Stimulated activated naive B cell treated with anti-CD40 and anti-IgM and Interleukin-4, amounts not matched to agents 10 μg/mL and 1 μg/mL and 100 μg/mL, for 72 hours (primary cell): ENCODE data around the gene IL4I1.
"Not testable (repeated sequence)": the region's sequence is repeated elsewhere in the genome, so short reads cannot be mapped to it uniquely, and the experiment has no call there.

Experiments
- ATAC-seq, 2 donors: fragments of 150-1000 bp; cut with Tn5 transposase; replicated peaks; 2 replicates each; pipeline ENCODE4 v1.10.0; 2021; ENCODE audit warnings: moderate library complexity in 1 of 2
- DNase-seq: peaks from one replicate; pipeline ENCODE4 v3.0.0; 2021
- H3K27ac Mint-ChIP-seq: one replicate; pipeline ENCODE4 v1.8.0; 2022; ENCODE audit warnings: mild to moderate bottlenecking, mixed read lengths
- H3K27me3 Mint-ChIP-seq, 2 donors: one replicate each; pipeline ENCODE4 v1.8.0; 2022; ENCODE audit warnings: mixed read lengths in 2 of 2
- H3K36me3 Mint-ChIP-seq, 2 donors: one replicate each; pipeline ENCODE4 v1.8.0; 2022; ENCODE audit warnings: mixed read lengths in 2 of 2, mild to moderate bottlenecking in 1 of 2
- H3K4me1 Mint-ChIP-seq, 2 donors: one replicate each; pipeline ENCODE4 v1.8.0; 2022; ENCODE audit warnings: mixed read lengths in 2 of 2, mild to moderate bottlenecking in 1 of 2
- H3K4me3 Mint-ChIP-seq, 2 donors: one replicate each; pipeline ENCODE4 v1.8.0; 2022; ENCODE audit warnings: mild to moderate bottlenecking in 2 of 2, mixed read lengths in 2 of 2, moderate library complexity in 1 of 2
- H3K9me3 Mint-ChIP-seq, 2 donors: one replicate each; pipeline ENCODE4 v1.8.0; 2022; ENCODE audit warnings: mixed read lengths in 2 of 2, mild to moderate bottlenecking in 1 of 2

Gene IL4I1

DNA sequence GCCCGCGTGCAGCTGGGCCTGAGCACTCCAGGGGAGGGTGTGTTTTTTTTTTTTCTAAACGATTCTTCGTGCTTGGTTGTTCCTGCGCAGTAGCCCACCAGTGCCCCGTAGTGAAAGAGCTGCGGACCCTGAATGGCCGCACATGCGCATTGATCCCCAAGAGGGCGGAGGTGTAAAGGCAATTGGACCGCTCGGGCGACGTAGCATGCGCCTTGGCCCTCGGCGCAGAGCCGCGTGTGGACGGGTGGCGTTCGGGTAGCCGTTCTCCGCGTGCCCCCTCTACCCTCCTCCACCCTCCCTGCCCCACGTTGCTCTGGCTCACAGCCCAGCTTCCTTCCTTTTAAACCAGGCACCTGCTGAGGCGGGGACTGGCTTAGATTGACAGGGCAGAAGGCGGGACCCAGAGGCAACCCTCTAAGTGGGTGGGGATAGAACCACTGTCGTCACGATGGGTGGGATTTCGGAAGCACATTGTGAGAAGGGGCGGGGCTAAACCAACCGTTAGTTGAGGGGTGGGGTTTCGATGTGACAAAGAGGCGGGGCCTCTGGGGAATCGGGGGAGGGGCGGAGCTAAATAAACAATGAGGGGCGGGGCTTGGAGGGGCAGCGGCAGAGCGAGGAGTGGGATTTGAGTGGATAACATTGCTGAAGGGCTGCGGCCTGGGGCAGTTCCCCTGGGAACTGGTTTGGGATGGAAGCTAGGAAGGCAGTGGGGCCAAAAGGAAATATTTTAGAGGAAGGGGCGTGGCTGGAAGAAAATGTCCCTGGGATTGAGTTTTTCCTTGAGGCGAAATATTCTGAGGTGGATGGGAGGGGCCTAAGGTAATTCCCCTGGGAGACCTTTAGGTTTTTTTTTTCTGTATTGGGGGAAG lies 33.2 kb upstream of the IL4I1 start:
- ATAC-seq = peak; percentile 87 to 93

GRCh38 chr19:49929121-49929610 lies 32.5 kb upstream of the IL4I1 start, which contains the start of the genes ATF5 and NUP62:
Gene ATF5, plus strand, starts transcription at chr19:49929205. Its CDS starts 1,646 bp downstream, at chr19:49930851.
Gene NUP62, minus strand, starts transcription at chr19:49929504. Its CDS starts 19,697 bp downstream, at chr19:49909807.
- peak; percentile 85 for DNase-seq
- peaks cover 51 to 80% of the 10 kb centered on the region in 2 donors for H3K4me1 Mint-ChIP-seq
- H3K4me3 Mint-ChIP-seq = peak within 1 kb of the TSS; percentile 95
- ATAC-seq = peak; percentile 56 to 63
- H3K36me3 Mint-ChIP-seq = peaks cover 75 to 81% of the 10 kb centered on the region in 2 donors
- peaks cover 9 to 17% of the 10 kb centered on the region in 2 donors for H3K9me3 Mint-ChIP-seq
- no peaks in the 10 kb centered on the region for H3K27me3 Mint-ChIP-seq
- H3K27ac Mint-ChIP-seq = peak within 1 kb of the TSS; percentile 96

More for the DNA sequence above, 33.2 kb upstream of the IL4I1 start:
- H3K27me3 Mint-ChIP-seq = no peaks in the 10 kb centered on the region
- peaks cover 68 to 75% of the 10 kb centered on the region in 2 donors for H3K36me3 Mint-ChIP-seq
- peak overlapping the region; percentile 95 for H3K4me3 Mint-ChIP-seq
- peaks cover 45 to 73% of the 10 kb centered on the region in 2 donors for H3K4me1 Mint-ChIP-seq
- peaks cover 9 to 17% of the 10 kb centered on the region in 2 donors for H3K9me3 Mint-ChIP-seq
- peak; percentile 93 for DNase-seq
- H3K27ac Mint-ChIP-seq = peak overlapping the region; percentile 96

GRCh38 chr19:49927526-49928264 lies 31.0 kb upstream of the IL4I1 start:
- Mint-ChIP-seq H3K36me3 (peaks cover 73 to 83% of the 10 kb centered on the region in 2 donors), H3K27me3 (no peaks in the 10 kb centered on the region)

GRCh38 chr19:49926515-49926914 lies 29.8 kb upstream of the IL4I1 start:
- Mint-ChIP-seq H3K4me3 (peak overlapping the region; percentile 67 to 95), H3K9me3 (peaks cover 4 to 7% of the 10 kb centered on the region in 2 donors), H3K36me3 (peaks cover 72 to 83% of the 10 kb centered on the region in 2 donors), H3K27me3 (no peaks in the 10 kb centered on the region), H3K27ac (peak overlapping the region; percentile 25), H3K4me1 (peaks cover 56 to 84% of the 10 kb centered on the region in 2 donors)
- DNase-seq = no peak
- ATAC-seq = no peak

More at GRCh38 chr19:49927526-49928264, 31.0 kb upstream of the IL4I1 start:
- Mint-ChIP-seq H3K27ac (peak overlapping the region; percentile 96), H3K4me3 (peak overlapping the region; percentile 95), H3K4me1 (peaks cover 53 to 83% of the 10 kb centered on the region in 2 donors), H3K9me3 (peaks cover 8 to 12% of the 10 kb centered on the region in 2 donors)
- ATAC-seq (no peak), DNase-seq (no peak)

DNA sequence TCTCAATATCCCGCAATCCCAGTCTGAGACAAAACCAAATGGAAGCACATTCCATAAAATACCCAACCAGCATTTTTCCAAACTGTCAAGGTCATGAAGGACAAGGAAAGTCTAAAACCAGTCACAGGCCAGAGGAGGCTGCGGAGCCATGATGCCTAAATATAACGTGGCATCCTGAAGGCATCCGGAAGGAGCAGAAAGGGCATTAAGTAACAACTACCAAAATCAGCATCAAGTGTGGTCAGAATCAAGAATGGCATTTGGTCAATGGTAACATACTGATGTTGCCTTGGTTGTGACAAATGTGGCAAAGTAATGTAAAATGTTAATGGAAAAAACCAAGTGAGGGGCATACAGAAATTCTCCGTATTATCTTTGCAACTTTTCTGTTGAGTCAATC lies 28.8 kb upstream of the IL4I1 start:
- no peaks in the 10 kb centered on the region for H3K27me3 Mint-ChIP-seq
- ATAC-seq (no peak), DNase-seq (no peak)
- peaks cover 57 to 84% of the 10 kb centered on the region in 2 donors for H3K4me1 Mint-ChIP-seq
- peak overlapping the region; percentile 59 for H3K27ac Mint-ChIP-seq
- H3K36me3 Mint-ChIP-seq = peaks cover 70 to 83% of the 10 kb centered on the region in 2 donors
- H3K4me3 Mint-ChIP-seq = peak overlapping the region; percentile 73 to 76
- H3K9me3 Mint-ChIP-seq = peaks cover 3 to 5% of the 10 kb centered on the region in 2 donors

DNA sequence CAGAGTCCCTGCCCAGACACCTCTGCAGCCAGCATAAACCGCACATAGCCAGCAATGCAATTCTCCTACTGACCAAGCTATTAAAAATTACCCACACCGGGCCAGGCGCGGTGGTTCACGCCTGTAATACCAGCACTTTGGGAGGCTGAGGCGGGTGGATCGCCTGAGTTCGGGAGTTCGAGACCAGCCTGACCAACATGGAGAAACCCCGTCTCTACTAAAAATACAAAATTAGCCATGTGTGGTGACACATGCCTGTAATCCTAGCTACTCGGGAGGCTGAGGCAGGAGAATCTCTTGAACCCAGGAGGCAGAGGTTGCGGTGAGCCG lies 28.2 kb upstream of the IL4I1 start:
- DNase-seq, H3K27me3 Mint-ChIP-seq, ATAC-seq, H3K9me3 Mint-ChIP-seq: not testable (repeated sequence)
- peak overlapping the region; percentile 59 for H3K27ac Mint-ChIP-seq
- peaks cover 54 to 84% of the 10 kb centered on the region in 2 donors for H3K4me1 Mint-ChIP-seq
- peaks cover 69 to 82% of the 10 kb centered on the region in 2 donors for H3K36me3 Mint-ChIP-seq
- H3K4me3 Mint-ChIP-seq = peak overlapping the region; percentile 75 to 76

DNA sequence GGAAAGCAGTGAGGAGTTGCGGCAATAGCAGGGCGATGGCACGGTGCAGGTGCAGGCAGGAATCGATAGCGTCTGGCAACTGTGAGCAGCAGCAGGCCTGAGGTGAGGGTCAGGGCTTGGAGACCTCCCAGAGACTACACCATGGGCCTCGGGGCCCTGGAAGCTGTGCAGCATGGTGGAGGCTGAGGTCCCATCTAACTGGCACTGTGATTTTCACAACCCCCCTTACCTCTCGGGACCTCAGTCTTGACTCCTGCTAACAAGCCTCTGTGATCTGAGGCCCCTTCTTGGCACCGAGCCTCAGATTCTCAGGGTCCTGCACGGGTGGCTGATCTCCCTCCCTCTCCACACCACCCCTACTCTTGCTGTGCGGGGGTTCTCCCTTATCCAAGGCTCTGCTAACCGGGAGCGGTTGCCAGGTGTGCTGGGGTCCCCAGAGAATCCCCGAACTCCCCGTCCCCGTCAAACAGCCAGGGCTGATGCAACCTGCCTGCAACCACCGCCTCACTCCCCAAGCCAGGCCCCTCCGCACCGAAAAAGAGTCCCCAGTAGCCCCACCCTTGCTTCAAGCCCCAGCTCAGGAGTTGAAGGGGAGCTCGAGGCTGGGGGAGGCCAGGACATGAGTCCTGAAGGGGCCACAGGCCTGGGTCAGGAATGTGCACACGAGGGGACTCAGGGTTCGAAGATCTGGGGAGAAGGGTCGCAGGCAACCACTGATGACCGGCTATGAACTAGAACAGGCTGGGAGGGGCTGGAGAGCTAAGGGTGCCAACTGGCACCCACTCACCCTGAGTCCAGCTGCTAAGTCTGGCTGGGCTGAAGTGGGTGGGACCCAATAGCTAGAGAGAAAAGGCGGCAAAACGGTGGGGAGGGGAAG lies 27.6 kb upstream of the IL4I1 start:
- H3K4me3 Mint-ChIP-seq = peak overlapping the region; percentile 75 to 76
- no peaks in the 10 kb centered on the region for H3K27me3 Mint-ChIP-seq
- H3K36me3 Mint-ChIP-seq = peaks cover 67 to 82% of the 10 kb centered on the region in 2 donors
- DNase-seq = no peak
- peak overlapping the region; percentile 90 for H3K27ac Mint-ChIP-seq
- no peaks in the 10 kb centered on the region for H3K9me3 Mint-ChIP-seq
- peaks cover 54 to 84% of the 10 kb centered on the region in 2 donors for H3K4me1 Mint-ChIP-seq
- ATAC-seq = peak in 1 of 2 donors; percentile 18

DNA sequence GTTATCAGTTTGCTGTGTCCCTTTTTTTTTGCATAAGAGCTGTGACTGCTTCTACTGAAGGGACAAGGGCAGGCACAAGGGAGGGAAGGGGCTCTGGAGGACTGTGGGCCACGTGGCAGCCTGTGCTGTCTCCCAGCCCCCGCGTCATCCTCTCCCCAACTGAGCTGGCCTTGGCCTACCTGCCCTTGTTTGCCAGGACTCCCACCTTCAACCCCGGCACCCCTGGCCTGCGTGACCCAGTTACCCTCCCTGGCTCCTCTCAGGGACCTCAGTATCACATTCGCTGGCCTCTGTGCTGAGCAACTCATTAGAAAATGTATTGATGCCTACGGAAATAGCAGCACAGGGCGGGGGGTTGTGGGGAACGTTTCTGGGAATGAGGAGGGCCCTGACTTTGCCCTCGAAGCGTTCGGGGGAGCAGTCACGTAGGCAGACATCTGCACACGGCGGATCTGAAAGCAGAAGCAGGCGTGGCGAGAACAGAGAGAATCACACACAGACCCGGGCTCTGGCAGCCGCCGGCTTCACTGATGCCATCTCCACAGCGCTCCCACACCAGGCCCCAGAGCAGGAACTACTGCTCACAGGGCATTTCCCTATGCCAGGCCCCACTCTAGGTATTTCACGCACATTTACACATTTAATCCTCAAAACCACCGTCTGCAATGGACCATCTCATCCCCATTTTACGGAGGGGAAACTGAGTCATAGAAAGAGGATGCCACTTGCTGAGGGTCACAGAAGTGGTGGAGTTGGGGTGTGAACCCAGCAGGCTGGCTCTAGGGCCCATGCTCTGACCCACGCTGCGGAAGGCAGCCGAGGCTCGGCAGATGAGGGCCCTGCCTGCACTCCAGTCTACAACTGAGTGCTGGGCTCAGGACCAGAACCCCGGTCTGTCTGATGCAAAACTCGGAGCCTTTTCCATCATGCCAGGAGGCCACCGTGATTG lies 26.6 kb upstream of the IL4I1 start:
- H3K4me1 Mint-ChIP-seq = peaks cover 58 to 88% of the 10 kb centered on the region in 2 donors

GRCh38 chr19:49921871-49922795 lies 25.4 kb upstream of the IL4I1 start:
- Mint-ChIP-seq H3K27ac (peak overlapping the region; percentile 90), H3K27me3 (no peaks in the 10 kb centered on the region), H3K36me3 (peaks cover 61 to 78% of the 10 kb centered on the region in 2 donors), H3K4me3 (peak overlapping the region; percentile 56 to 73), H3K4me1 (peaks cover 60 to 92% of the 10 kb centered on the region in 2 donors), H3K9me3 (no peaks in the 10 kb centered on the region)
- DNase-seq (no peak), ATAC-seq (peak in 1 of 2 donors; percentile 25)

More for the DNA sequence above, 26.6 kb upstream of the IL4I1 start:
- ATAC-seq = no peak
- H3K27me3 Mint-ChIP-seq = no peaks in the 10 kb centered on the region
- peaks cover 63 to 76% of the 10 kb centered on the region in 2 donors for H3K36me3 Mint-ChIP-seq
- DNase-seq = no peak
- H3K9me3 Mint-ChIP-seq = no peaks in the 10 kb centered on the region
- H3K27ac Mint-ChIP-seq = peak overlapping the region; percentile 82
- peak overlapping the region; percentile 50 to 55 for H3K4me3 Mint-ChIP-seq

DNA sequence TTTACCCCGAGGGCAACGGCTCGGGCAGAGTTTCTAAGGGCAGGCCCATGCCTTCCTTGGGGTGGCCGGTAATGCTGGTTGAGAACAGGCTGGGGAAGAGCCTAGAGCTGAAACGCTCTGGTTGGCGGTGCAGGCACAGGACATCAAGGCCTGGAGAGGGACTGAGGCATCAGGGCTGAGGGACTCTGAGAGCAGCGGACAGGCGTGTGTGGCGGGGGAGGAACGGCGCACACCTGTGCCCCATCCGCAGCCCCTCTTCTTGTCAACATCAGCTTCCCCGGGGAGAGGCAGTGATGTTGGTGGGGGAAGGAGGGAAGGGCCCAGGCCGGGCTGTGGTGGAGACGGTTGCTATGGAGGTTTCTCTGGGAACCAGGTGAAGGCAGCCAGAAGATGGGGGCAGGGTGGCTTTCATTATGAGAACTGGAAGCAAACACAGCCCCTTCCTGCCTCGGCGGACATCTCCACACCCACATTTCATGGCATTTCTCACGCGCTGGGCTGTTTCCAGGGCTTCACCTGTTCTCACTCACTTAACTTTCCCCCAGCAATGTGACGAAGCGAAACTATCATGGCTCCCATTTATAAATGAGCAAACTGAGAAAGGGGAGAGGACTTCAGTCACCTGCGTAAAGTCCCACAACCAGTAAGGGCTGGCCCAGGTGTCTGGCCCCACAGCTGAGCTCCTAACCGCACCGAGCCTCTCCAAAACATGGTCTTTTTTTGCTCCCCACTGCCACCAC lies 24.1 kb upstream of the IL4I1 start:
- Mint-ChIP-seq H3K27ac (peak overlapping the region; percentile 90), H3K36me3 (peaks cover 69 to 81% of the 10 kb centered on the region in 2 donors), H3K4me1 (peaks cover 63 to 93% of the 10 kb centered on the region in 2 donors), H3K9me3 (no peaks in the 10 kb centered on the region), H3K4me3 (peak overlapping the region in 1 of 2 donors; percentile 21), H3K27me3 (no peaks in the 10 kb centered on the region)
- DNase-seq = no peak
- ATAC-seq = no peak

DNA sequence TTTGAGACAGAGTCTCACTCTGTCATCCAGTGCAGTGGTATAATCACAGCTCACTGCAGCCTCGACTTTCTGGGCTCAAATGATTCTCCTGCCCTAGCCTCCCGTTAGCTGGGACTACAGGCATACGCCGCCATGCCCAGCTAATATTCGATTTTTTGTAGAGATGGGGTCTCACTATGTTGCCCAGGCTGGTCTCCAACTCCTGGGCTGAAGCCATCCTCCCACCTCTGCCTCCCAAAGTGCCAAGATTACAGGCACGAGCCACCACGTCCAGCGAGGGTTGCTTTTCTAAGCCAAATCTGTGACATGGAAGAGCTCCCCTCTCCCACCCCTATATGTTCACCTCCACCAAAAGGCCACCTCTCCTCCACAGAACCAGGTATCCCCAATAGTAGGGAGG lies 21.4 kb upstream of the IL4I1 start:
- Mint-ChIP-seq H3K36me3 (peaks cover 71 to 84% of the 10 kb centered on the region in 2 donors), H3K27ac (peak overlapping the region; percentile 88), H3K27me3 (no peaks in the 10 kb centered on the region), H3K4me3 (peak overlapping the region; percentile 3 to 26), H3K9me3 (peaks cover 3 to 4% of the 10 kb centered on the region in 2 donors), H3K4me1 (peaks cover 68 to 94% of the 10 kb centered on the region in 2 donors)
- ATAC-seq (no peak), DNase-seq (no peak)
